Skeletal muscle cell (primary cell): ENCODE results near the gene NAT10.

ENCODE experiments used
- DNase-seq: peaks from one replicate; pipeline ENCODE4 v3.0.0-alpha.2; 2010; ENCODE audit warnings: low read depth
- H3K4me3 ChIP-seq: 2 replicates; pipeline ENCODE4 v1.5.1; 2011; ENCODE audit warnings: low read depth, mild to moderate bottlenecking, control low read depth, low read length, moderate library complexity

The NAT10 gene

DNA sequence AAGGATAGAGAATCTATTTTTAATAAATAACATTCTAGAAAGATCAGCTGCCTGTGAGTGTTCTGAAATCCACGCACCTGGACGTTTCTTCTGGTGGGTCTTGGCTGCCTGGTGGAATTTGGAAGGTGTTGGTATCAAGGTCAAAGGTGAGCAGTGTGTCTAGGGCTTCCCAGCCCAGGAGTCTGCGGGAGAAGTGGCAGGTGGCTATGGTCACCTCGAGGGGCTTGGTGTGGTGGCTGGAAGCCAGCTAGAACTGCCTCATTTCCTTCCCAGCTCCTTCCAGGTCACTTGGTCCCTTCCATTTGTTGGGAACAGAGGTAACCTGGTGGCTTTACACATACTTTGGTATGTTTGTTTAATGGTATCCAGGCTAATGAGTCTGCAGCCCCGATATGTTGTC is 41.4 kb downstream of the NAT10 start:
- no peak overlapping the region for H3K4me3 ChIP-seq
- DNase-seq = no peak

DNA sequence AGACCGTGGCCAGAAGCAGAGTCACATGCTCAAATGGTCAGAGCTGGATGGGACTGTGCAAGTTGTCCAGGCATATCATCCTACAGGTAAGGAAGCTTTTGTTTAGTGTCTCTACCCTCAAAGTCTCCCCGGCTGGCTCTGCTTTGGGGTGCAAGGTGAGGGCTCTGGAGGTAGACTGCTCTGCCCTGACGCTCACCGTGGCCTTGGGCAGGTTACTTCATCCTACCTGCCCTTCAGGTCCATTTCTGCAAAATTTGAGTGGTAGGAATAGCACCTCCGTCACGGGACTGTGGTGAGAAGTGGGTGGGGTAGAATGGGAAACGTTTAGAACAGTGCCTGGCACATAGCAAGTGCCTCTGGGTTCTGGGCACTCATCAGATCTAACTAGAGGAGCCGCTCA is 42.2 kb downstream of the NAT10 start:
- no peak overlapping the region for H3K4me3 ChIP-seq
- DNase-seq = no peak

DNA sequence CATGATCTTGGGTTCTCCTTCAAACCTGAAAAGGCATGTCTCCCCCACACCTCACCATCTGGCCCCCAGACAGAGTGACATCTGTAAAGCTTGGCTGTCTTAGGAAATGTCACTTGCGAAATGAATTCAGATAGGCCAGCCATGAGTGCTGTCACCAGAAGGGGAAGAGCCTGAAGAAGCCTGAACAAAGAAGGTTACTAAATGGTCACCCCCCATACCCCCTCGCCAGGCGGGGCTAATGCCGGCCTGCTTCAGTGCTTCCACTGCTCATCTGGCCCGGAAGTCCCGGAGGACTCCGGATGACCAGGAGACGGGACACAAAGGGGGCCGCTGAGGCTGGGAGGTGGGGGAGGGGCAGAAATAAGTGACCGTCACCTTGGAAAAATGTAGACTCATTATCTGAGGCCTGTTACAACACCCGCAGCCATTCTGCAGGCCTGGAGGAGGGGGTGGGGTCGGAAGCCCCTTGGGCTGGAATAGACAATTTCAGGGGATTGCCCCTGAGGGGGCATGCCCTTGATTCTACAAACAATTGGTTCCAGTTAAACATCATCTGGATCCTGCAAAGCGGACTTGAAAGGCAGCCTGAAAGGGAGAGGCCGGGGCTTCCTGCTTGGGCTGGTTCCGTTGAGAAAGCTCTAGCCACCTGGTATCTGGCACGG is 43.2 kb downstream of the NAT10 start:
- no peak for DNase-seq

DNA sequence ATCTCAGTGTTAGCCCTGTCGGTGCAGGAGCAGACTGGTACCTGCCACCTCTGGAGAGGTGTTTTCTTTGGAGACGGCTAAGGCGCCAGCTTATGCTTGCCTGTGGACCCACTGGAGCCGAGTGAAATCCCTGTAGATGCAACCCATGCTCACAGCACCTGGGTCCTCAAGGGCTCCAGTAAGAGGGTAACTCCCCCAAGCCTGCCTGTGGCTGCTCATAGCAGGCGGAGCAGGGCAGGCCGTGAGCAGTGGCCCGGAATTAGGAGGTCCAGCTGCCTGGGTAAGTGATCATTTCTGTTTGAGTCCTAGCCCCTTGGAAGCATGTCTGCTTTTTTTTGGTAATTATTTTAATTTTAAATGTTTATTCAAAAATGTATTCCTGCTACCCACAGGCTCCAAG is 43.8 kb downstream of the NAT10 start:
- DNase-seq = no peak
- H3K4me3 ChIP-seq = no peak overlapping the region

More for the DNA sequence above, 43.2 kb downstream of the NAT10 start:
- H3K4me3 ChIP-seq = no peak overlapping the region

DNA sequence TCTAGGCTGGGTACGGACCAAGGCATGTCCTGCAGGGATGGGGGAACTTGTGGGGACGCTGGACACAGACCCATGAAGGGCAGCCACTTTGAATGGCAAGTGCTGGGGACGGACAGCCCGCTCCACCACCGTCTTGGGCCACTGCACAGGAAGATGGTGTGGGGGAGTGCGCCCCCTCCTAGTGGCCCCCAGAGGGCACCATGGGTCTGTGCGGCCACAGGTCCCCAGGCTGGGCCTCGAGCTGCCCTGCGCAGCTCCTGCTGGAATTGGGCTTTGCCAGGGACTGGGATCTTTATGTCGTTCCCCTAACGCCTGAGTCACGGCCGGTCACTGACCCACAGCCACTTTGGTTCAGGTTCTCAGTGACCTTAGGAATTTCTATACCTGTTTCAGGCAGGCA is 44.4 kb downstream of the NAT10 start:
- DNase-seq = no peak

DNA sequence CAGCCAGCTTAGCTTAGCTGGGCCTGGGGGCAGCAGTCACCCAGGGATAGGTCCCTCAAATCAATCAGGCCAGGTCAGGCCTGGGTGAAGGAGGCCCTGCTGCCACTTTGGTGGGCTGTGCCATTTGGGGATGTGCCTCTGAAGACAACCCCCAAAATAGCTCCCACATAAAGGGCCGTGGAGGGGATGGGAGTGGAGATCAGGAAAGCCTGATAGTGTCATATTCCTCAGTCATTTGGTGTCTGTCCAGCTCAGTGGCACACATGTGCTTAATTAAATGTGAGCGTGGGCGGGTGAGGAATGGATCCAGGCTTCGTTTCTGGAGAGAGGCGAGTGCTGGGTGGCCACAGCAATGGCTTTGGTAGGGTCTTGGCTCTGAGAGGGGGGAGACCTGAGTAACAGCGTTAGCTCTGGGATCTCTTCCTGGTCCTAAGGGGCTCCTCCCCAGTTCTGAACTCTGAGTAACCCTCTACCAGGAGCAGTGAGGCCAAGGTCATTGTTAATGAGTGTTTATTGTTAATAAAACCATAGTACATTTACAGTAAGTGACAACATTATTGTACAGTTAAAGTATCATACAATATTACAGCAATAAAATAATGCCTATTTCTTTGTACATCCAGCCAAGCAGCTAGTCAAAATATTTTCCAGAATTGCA is 45.2 kb downstream of the NAT10 start:
- no peak for DNase-seq

More for the DNA sequence above, 44.4 kb downstream of the NAT10 start:
- no peak overlapping the region for H3K4me3 ChIP-seq

DNA sequence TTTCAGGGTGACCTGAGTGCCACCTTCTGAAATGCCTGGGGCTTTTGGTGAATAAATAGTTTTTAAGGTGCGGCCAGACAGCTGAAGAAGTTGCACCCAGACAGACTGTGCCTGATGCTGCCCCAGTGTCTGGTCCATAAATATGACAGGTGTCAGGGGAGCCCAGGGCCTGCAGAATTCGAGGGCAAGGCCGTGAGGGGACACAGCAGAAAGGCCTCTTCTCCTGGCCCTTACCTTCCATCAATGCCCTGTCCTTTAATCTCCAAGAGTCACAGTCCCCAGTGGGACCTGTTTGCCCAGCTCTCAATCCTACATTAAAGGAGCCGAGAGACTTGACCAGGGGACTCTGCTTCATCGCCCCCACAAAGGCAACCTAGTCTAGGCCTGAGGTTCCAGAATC is 45.7 kb downstream of the NAT10 start:
- DNase-seq = no peak
- H3K4me3 ChIP-seq = no peak overlapping the region

More for the DNA sequence above, 45.2 kb downstream of the NAT10 start:
- H3K4me3 ChIP-seq = no peak overlapping the region

DNA sequence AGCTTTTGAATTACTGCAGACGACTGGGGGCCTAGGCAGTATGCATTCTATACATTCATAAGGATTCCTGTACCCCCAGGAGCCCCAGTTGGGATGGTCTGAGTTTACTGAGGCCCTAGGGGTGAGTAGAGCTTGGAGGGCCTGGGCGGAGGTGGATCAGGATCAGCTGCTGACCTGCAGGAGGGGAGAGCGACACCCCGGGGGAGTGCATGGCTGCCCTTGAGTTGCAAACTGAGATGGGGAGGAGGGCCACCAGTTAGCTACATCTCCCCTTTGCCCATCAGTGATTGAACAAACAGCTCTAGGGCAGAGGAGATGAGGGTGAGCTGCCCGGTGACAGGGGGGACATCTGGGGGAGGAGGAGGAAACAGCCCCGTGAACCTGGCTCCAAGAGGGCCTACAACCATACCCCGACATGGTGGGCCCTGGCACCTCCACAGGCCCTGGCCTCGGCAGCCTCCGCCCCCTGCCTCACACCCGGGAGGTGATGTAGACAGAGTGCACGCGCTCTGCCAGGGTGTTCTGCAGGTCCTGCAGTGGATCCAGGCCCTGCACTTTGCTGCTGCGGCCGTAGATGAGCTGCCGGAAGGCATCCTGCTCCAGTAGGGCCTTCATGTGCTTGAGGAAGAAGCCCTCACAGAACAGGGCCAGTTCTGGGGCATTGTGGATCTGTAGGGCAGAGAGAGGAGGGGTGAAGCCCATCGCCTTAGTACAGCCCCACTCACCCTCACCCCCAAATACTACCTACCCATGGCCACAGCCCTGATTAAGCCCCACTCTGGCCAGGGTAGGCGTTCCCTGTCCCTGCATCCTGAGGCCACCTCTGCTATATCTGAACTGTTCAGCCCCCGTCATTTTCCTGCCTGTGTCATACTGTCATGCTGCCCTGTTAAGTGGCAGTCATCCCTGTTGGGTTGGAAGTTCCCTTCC is 46.8 kb downstream of the NAT10 start:
- no peak for DNase-seq
- no peak overlapping the region for H3K4me3 ChIP-seq

DNA sequence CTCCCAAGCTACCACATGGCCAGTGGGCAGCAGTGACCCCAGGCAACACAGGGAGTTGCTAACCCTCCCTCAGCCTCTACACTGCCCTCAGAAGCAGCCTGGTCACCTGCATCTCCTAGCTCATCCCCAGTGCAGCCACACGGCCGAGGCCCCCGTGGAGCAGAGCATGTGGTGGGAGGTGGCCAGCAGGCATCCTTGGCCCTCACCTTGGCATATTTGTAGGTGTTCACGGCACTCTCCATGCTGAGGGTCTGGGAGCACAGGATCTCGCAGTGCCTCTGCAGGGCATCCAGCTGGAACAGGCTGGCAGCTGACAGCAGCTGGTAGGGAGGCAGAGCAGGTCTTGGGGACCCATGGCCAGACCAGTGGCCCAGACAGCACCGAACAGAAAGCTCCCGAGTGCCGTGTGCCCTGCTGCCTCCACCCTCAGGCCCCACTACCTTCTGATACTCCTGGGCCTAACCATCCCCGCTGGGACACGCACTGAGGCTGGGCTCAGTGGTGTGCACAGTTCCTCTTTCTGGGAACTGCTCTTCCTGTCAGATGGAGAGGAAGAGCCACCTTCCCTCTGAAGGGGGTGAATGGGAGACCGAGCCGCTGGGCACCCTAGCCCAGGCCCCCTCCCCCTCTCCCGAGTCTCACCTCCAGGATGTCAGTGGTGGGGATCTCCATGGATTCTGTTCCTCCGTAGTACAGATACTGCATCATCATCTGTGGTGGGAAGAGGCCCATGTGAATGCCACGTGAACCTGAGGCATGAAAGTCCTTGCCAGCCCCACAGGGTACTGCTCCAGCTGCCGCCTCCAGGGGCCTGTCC is 48.8 kb downstream of the NAT10 start:
- no peak for DNase-seq
- H3K4me3 ChIP-seq = no peak overlapping the region

DNA sequence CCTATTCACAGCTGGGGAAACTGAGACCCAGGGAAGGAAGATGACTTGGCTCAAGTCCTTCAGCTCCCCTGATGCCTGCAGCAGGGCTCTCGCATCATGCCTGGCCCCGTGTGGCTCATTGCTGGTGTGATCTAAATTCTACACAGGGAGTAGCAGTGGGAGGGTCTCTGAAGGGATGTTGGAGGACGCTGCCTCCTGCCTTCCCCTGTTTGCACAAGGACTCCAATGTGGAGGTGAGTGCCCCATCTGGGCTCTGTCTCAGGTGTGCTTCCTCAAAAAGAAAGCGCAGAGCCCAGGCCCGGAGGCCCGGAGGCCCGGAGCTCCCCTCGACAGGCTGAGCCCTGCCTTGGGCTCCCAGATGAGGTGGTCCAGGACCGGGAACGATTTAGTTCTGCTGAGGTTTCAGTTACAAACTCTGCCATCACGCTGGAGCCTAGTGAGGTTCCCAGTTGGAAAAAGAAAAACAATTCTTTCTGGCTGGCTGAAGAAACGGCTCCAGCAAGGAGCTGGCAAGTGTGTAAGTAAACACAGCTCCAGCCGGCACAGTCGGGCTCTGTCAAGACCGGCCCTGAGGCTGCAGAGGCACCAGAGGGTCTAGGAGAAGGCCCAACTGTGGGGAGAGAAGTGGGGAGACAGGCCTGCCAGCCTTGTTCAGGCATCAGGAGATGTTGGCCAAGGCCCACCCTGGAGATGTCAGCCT is 49.8 kb downstream of the NAT10 start:
- H3K4me3 ChIP-seq = no peak overlapping the region
- DNase-seq = no peak

DNA sequence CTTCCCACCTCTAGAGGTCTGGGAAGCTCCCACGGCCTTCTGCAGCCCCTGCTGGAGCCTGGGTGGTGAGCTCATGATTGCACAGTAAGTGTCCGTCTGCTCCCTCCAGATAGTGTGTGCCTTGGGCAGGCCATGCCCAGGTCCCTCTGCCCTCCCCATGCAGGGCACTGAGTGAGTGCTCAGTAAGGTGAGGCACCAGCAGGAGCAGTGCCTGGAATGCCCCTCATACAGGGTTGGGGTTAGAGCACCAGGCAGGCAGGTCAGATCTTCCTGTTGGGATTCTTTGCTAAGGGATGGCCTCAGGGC is 50.3 kb downstream of the NAT10 start:
- no peak overlapping the region for H3K4me3 ChIP-seq
- no peak for DNase-seq

DNA sequence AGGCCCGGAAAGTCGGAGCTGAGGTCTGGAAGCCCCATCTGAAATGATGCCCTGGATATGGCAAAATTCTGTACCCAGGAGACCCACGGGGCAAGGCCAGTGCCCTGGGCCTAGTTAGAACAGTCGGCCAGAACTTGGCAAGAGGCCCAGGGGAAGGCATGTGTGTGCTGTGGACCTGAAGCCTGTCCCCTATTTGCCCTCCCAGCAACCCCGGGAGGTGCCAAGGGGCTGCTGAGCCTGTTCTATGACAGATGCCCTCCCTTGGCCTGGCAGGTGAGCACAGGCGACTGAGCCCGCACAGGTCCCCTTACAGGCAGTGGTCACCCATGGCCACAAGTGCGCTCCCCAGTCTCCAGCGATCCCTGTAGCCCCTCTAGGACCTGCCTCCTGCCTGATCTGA is 51.7 kb downstream of the NAT10 start:
- DNase-seq = no peak
- H3K4me3 ChIP-seq = no peak overlapping the region

DNA sequence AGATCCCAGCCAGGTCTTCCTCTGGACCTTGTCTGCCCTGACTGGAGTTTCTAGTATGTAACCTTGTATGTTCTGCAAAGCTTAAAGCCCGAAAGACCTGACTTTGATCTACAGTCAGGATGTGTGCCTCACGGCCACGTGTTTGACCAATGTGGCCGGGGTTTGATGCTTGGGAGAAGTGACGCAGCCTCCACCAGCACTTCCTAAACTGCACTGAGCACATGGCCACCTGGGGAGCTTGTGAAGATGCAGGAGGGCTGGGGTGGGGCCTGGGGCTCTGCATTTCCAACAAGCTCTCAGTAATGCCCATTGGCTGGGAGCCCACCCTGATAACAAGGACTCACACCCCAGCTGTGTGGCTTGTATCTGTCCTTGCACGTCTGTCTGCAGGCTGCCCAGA is 53.2 kb downstream of the NAT10 start:
- no peak for DNase-seq

DNA sequence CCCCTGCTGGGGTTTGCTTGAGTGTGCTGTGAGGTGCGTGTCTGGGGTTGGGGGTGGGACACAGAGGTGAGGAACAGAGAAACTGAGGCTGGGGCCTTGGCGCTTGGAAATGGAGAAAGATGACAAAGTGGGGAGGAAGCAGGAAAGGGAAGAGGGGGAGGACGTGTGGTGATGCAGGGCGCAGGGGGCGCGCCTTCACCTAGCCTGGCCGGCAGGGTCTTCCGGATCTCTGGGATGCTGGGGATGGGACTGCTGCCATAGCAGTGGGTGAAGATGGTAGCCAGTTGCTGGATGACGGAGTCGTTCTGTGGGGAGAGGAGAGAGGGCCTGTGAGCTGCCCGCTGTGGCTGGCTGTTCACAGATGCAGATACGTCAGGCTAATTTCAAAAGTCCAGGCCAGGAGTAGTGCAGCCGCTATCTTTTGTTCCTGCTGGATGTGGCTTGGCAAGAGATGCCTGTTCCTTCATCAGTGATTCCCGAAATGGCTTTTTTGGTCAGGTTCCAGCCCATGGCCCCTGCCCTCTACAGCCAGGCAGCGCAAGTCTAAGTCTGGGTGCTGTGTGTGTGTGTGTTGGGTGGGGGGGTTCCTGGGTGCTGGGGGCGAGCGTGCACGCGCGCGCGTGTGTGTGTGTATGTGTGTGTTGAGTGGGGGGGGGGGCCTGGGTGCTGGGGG is 54.8 kb downstream of the NAT10 start:
- no peak overlapping the region for H3K4me3 ChIP-seq
- no peak for DNase-seq

More for the DNA sequence above, 53.2 kb downstream of the NAT10 start:
- H3K4me3 ChIP-seq = no peak overlapping the region

DNA sequence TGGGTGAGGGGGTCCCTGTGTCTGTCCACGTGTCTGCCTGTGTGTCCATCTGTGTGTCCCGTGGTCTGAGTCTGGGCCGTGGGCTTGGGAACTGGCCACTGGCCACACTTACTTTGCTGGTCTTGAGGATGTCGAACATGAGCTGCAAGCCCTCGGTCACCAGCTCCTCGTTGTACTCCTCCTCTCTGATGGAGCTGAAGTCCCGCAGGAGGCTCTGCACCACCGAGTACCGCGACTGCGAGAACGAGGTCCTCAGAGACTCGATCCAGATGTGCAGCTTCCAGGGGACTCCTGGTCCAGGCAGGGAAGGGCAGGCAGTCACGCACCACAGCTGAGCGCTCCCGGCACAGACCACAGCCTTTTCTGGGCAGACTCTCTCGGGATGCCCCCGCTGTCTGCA is 55.4 kb downstream of the NAT10 start:
- DNase-seq = no peak
- H3K4me3 ChIP-seq = no peak overlapping the region

DNA sequence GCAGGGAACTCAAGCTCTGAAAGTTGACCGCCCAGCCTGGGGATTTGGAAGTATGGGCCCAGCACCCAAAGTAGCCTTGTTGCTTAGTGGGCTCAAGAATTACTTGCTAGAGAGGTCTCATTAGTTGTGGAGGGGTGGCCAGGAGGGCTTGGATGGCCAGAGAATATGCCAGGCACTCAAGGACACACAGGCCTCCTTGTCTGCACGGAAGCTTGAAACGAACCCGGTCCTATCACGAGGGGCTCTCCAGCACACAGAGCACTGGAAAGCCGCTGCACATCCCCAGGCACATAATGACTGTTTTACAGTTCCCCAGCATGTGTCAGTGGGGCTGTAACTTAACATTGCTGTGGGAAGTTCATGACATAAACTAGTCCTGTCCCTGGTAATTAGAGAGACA is 55.9 kb downstream of the NAT10 start:
- H3K4me3 ChIP-seq = no peak overlapping the region
- DNase-seq = no peak

DNA sequence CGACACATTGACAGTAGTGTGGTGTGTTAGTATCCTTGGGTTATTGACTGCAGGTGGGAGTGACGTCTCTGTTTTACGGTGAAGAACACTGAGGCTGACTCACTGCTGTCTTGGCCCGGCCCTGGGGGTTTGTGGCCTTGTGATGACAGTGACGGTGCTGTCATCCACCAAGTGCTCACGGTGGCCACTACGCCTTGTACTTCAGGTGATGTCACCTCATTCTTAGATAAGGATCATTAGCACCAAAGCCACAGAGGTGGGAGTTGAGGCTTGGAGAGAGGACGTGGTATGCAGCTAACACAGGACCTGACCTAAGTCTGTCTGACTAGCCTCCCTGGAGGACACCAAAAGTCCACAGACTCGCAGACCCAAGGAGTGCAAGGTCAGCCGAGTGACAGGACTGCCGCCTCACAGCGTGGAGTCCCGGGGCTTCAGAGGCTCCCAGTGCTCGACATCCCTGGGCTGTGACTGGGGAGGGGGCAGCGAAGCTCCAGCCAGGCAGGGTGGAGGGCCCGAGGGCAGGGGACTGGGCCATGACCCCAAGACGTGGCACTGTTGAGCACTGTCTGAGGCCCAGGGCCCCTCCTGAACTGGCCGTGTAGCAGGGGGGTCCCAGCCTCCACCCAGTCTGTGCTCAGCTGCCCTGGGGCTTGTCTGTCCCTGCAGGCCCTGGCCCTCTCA is 56.5 kb downstream of the NAT10 start:
- no peak for DNase-seq
- H3K4me3 ChIP-seq = no peak overlapping the region

DNA sequence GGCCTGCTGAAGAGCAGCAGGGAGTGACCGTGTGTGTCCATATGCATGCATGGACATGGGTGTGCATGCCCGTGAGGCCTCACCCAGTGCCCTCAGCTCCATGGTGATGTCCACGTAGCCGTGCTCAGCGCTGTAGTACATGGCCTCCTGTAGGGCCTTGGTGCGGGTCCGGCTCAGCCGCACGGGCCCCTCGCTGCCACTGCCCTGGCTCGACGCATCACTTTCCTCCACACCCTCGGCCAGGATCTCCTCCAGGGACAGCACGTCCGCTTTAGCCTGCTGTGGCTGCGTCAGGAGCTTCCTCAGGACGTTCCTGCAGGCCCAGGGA is 57.0 kb downstream of the NAT10 start:
- H3K4me3 ChIP-seq = no peak overlapping the region
- no peak for DNase-seq
